Glomerular visceral epithelial cell (primary cell): ENCODE measurements around the gene COX17.

Experiments used
- DNase-seq: peaks from one replicate; pipeline ENCODE4 v3.0.0-alpha.2; 2016; ENCODE audit errors: extremely low spot score

COX17 gene

GRCh38 chr3:119645813-119646212, 31.4 kb downstream of the COX17 start:
- no peak for DNase-seq

- no peak for DNase-seq
Observed at GRCh38 chr3:119644481-119644880, 32.7 kb downstream of the COX17 start.

GRCh38 chr3:119643528-119643927, 33.7 kb downstream of the COX17 start:
- peak; percentile 40 for DNase-seq

GRCh38 chr3:119642746-119643473, 34.3 kb downstream of the COX17 start:
- DNase-seq: no peak

GRCh38 chr3:119641416-119641815, 35.8 kb downstream of the COX17 start:
- no peak for DNase-seq

GRCh38 chr3:119639494-119640350, 37.5 kb downstream of the COX17 start:
- DNase-seq: no peak

- DNase-seq: peak; percentile 80
Observed at GRCh38 chr3:119637679-119638477, 39.3 kb downstream of the COX17 start.

- peak; percentile 7 for DNase-seq
Observed at GRCh38 chr3:119636891-119637611, 40.2 kb downstream of the COX17 start.

- DNase-seq: peak; percentile 40
Observed at GRCh38 chr3:119636249-119636648, 41.0 kb downstream of the COX17 start.

- no peak for DNase-seq
Observed at GRCh38 chr3:119635719-119636118, 41.5 kb downstream of the COX17 start.

GRCh38 chr3:119632829-119633228, 44.4 kb downstream of the COX17 start:
- DNase-seq: no peak

GRCh38 chr3:119632216-119632615, 45.0 kb downstream of the COX17 start:
- DNase-seq: no peak

- no peak for DNase-seq
Observed at GRCh38 chr3:119631516-119631915, 45.7 kb downstream of the COX17 start.

GRCh38 chr3:119630880-119631329, 46.3 kb downstream of the COX17 start:
- no peak for DNase-seq

- peak; percentile 14 for DNase-seq
Observed at GRCh38 chr3:119630128-119630879, 46.9 kb downstream of the COX17 start.

- peak; percentile 10 for DNase-seq
Observed at GRCh38 chr3:119628816-119629445, 48.3 kb downstream of the COX17 start.

- no peak for DNase-seq
Observed at GRCh38 chr3:119628390-119628789, 48.8 kb downstream of the COX17 start.

GRCh38 chr3:119627461-119627860, 49.7 kb downstream of the COX17 start:
- DNase-seq: no peak

- no peak for DNase-seq
Observed at GRCh38 chr3:119626196-119626595, 51.0 kb downstream of the COX17 start.

GRCh38 chr3:119625451-119626153, 51.6 kb downstream of the COX17 start:
- no peak for DNase-seq
